Measurements from ENCODE around the gene TRAPPC3L. TPM values are rescaled to one million over a fixed set of nuclear protein-coding genes. Genes with fewer than 3 reads are reported as not detected.

TRAPPC3L gene
- total RNA-seq, 1 experiment from 2014 or later, result not detected

DNA sequence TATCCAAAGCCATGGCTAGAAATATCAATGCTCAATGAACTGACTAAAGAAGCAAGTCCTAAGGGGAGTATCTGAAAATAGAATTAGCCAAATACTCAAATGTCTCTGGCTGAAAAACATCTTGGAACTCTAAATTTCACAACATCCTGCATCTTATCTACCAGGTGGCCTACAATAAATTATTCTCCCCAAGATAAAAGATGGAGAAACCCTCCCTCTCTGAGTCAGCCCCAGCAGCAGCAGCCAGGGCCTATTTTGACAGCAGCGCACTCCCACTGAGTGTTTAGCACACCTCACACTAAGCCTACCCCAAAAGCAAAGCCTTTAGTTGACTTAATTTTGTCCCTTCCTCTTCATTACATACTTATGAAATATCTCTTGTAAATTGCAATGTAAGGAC lies 78.4 kb downstream of the TRAPPC3L start:
- H3K4me3 Mint-ChIP-seq, result no peak overlapping the region
- H4K20me1 ChIP-seq (ENCODE audit: control insufficient read depth, insufficient read depth, insufficient read length), result no peaks in the 10 kb centered on the region
- no peak overlapping the region for H3T11ph ChIP-seq (ENCODE audit: low read length)
- H2AFZ ChIP-seq (ENCODE audit: low read length), result no peak overlapping the region
- no peak overlapping the region for H3K23ac ChIP-seq (ENCODE audit: insufficient read length, low read depth, low read length)
- H2BK15ac ChIP-seq (ENCODE audit: low read depth, low read length), result no peak overlapping the region
- no peaks in the 10 kb centered on the region for H3K36me3 Mint-ChIP-seq (ENCODE audit: insufficient read depth in 1 of 3, low read depth in 3 of 3)
- H3K4me1 ChIP-seq (ENCODE audit: insufficient read depth, low read length), result peaks cover 2% of the 10 kb centered on the region; the same call in 1 of the 2 replicates
- peaks cover 18% of the 10 kb centered on the region for H3K27me3 Mint-ChIP-seq (ENCODE audit: low read depth)
- H2BK12ac ChIP-seq (ENCODE audit: insufficient read length, low read depth, low read length), result no peak overlapping the region
- no peak overlapping the region for H3K27ac Mint-ChIP-seq
- H3K4me1 Mint-ChIP-seq, result peaks cover 16 to 22% of the 10 kb centered on the region in 2 experiments
- no peaks in the 10 kb centered on the region for H3K9me3 Mint-ChIP-seq
- no peak overlapping the region for H4K91ac ChIP-seq (ENCODE audit: insufficient read length, low read depth, low read length)
- H3K56ac ChIP-seq (ENCODE audit: insufficient read length, low read depth, low read length), result no peak overlapping the region
- H3K14ac ChIP-seq (ENCODE audit: insufficient read depth, low read length), result no peak overlapping the region
- H3K79me2 ChIP-seq (ENCODE audit: insufficient read depth, low read length), result no peaks in the 10 kb centered on the region
- H3K18ac ChIP-seq (ENCODE audit: insufficient read length, low read depth, low read length), result no peak overlapping the region
- no peak for DNase-seq
- no peak overlapping the region for H4K5ac ChIP-seq (ENCODE audit: insufficient read length, low read depth, low read length)
- WGBS (ENCODE audit: extremely low coverage, insufficient read length, low lambda C conversion rate), result no CpG with 5 or more reads among the region's 1 CpG
- no peaks in the 10 kb centered on the region for H3K79me1 ChIP-seq (ENCODE audit: insufficient read depth, low read depth, low read length, poor library complexity, severe bottlenecking)
- no peaks in the 10 kb centered on the region; the same call in 1 of the 2 replicates for H3K27me3 ChIP-seq (ENCODE audit: insufficient read depth, low read length)
- no peak overlapping the region for H2AK5ac ChIP-seq (ENCODE audit: insufficient read length, low read length)
- no peak overlapping the region for H3K27ac ChIP-seq (ENCODE audit: insufficient read length, low read depth, low read length)
- no peak for TF ChIP-seq CTCF (conservative IDR thresholded peaks at IDR 0.05)
- H3K4me2 ChIP-seq (ENCODE audit: insufficient read depth, insufficient read length, low read length), result no peak overlapping the region
- no peak overlapping the region for H4K8ac ChIP-seq (replicated peaks; ENCODE audit: insufficient read length, low read depth, low read length)
- peaks cover 1% of the 10 kb centered on the region for H3K23me2 ChIP-seq (ENCODE audit: insufficient read length, low read depth, low read length, poor library complexity, severe bottlenecking)
- H3K9ac ChIP-seq (ENCODE audit: extremely low read depth, insufficient read length, low read length), result no peak overlapping the region
- H3K9me3 ChIP-seq (ENCODE audit: control insufficient read depth, low read depth, low read length), result no peaks in the 10 kb centered on the region
- H2BK5ac ChIP-seq (ENCODE audit: insufficient read length, low read length), result no peak overlapping the region
- H3K4ac ChIP-seq (ENCODE audit: low read depth, low read length), result no peak overlapping the region
- H2BK120ac ChIP-seq (ENCODE audit: low read depth, low read length, poor library complexity, severe bottlenecking), result no peak overlapping the region
- no peak overlapping the region for H2BK20ac ChIP-seq (ENCODE audit: low read depth, low read length, poor library complexity, severe bottlenecking)

All from H9 (cell line).